Measurements from ENCODE around the gene DEPDC5. TPM values are rescaled to one million over a fixed set of nuclear protein-coding genes. Genes with fewer than 3 reads are reported as not detected.

DEPDC5 gene
- total RNA-seq, 1 experiment from 2014 or later = 39.3 TPM

GRCh38 chr22:31818481-31819392, 64.9 kb downstream of the DEPDC5 start:
- Histone ChIP-seq H3K27ac (ENCODE audit: low read depth, low read length, poor library complexity, severe bottlenecking) (no peak overlapping the region), H3K27me3 (replicated peaks; ENCODE audit: insufficient read depth, low read depth, low read length, poor library complexity) (no peaks in the 10 kb centered on the region), H3K9me3 (ENCODE audit: low read depth, low read length, poor library complexity, severe bottlenecking) (no peaks in the 10 kb centered on the region), H3K4me3 (ENCODE audit: low read depth, low read length, poor library complexity, severe bottlenecking) (no peak overlapping the region), H3K36me3 (ENCODE audit: insufficient read depth, low read length, poor library complexity, severe bottlenecking) (peaks cover 45% of the 10 kb centered on the region), H3K4me1 (ENCODE audit: insufficient read depth, low read length, poor library complexity, severe bottlenecking) (no peaks in the 10 kb centered on the region)
- CTCF ChIA-PET = no interaction called here
- POLR2A ChIA-PET (ENCODE audit: low non-redundant PET) = no interaction called here
- intact Hi-C loops (cut with micrococcal nuclease; ENCODE audit: unreplicated experiment) = no loop called here
- no peak for TF ChIP-seq EZH2 (IDR thresholded peaks at IDR 0.05; ENCODE audit: borderline replicate concordance, low read depth, low read length, poor library complexity, severe bottlenecking)
- TF ChIP-seq CTCF (conservative IDR thresholded peaks at IDR 0.05; ENCODE audit: low read depth, low read length) = no peak
- no TSS peak for BruUV-seq (replicated peaks)
- DNase-seq (ENCODE audit: low spot score) = no peak

DNA sequence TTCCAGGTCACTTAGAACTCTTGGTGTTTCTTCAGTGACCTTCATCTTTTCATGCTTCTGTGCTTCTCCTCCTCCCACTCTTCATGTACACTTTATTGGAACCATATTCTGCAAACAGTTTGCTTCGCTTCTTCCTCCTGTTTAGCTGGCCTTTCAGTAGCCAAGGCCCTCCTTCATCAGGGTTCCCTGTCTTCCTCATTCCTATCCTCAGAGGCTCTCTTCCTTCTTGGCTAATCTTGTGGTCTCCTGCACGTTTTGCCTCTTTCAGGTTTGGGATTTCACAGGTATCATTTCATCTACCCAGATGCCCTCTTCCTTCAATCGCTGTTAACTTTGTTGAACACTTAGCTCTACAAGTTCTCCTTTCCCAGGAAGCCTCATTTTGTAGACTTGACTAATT, 66.8 kb downstream of the DEPDC5 start:
- Histone ChIP-seq H3K4me1 (ENCODE audit: insufficient read depth, low read length, poor library complexity, severe bottlenecking) (no peaks in the 10 kb centered on the region), H3K27me3 (replicated peaks; ENCODE audit: insufficient read depth, low read depth, low read length, poor library complexity) (no peaks in the 10 kb centered on the region), H3K9me3 (ENCODE audit: low read depth, low read length, poor library complexity, severe bottlenecking) (no peaks in the 10 kb centered on the region), H3K27ac (ENCODE audit: low read depth, low read length, poor library complexity, severe bottlenecking) (no peak overlapping the region), H3K36me3 (ENCODE audit: insufficient read depth, low read length, poor library complexity, severe bottlenecking) (peaks cover 44% of the 10 kb centered on the region), H3K4me3 (ENCODE audit: low read depth, low read length, poor library complexity, severe bottlenecking) (no peak overlapping the region)
- no TSS peak for BruUV-seq (replicated peaks)
- TF ChIP-seq CTCF (conservative IDR thresholded peaks at IDR 0.05; ENCODE audit: low read depth, low read length) (no peak), EZH2 (IDR thresholded peaks at IDR 0.05; ENCODE audit: borderline replicate concordance, low read depth, low read length, poor library complexity, severe bottlenecking) (no peak)
- ChIA-PET POLR2A (ENCODE audit: low non-redundant PET) (no interaction called here), CTCF (no interaction called here)
- intact Hi-C loops (cut with micrococcal nuclease; ENCODE audit: unreplicated experiment) = no loop called here
- no peak for DNase-seq (ENCODE audit: low spot score)

DNA sequence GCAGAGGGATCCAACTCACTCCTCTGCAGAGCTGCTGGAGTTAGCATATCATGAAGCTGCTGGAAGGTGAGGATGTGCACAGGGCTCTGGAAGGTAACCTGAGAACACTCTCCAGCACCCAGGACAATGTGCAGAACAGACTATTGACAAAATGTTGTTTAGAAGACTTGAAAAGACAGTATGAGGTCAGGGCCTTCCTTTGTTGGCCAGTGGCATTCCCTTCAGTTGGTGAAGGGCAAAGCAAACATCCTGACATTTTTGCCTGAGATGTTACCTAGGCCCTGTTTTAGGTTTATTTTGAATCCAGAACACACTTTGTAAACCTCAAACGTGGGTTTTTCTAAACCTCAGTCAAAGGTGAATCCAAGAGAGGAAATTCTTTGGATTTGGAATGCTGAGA, 67.8 kb downstream of the DEPDC5 start:
- Histone ChIP-seq H3K27me3 (replicated peaks; ENCODE audit: insufficient read depth, low read depth, low read length, poor library complexity) (no peaks in the 10 kb centered on the region), H3K27ac (ENCODE audit: low read depth, low read length, poor library complexity, severe bottlenecking) (no peak overlapping the region), H3K9me3 (ENCODE audit: low read depth, low read length, poor library complexity, severe bottlenecking) (no peaks in the 10 kb centered on the region), H3K4me1 (ENCODE audit: insufficient read depth, low read length, poor library complexity, severe bottlenecking) (no peaks in the 10 kb centered on the region), H3K4me3 (ENCODE audit: low read depth, low read length, poor library complexity, severe bottlenecking) (no peak overlapping the region), H3K36me3 (ENCODE audit: insufficient read depth, low read length, poor library complexity, severe bottlenecking) (peaks cover 41% of the 10 kb centered on the region)
- CTCF ChIA-PET = no interaction called here
- POLR2A ChIA-PET (ENCODE audit: low non-redundant PET) = no interaction called here
- BruUV-seq (replicated peaks) = no TSS peak
- no peak for TF ChIP-seq CTCF (conservative IDR thresholded peaks at IDR 0.05; ENCODE audit: low read depth, low read length)
- no peak for TF ChIP-seq EZH2 (IDR thresholded peaks at IDR 0.05; ENCODE audit: borderline replicate concordance, low read depth, low read length, poor library complexity, severe bottlenecking)
- intact Hi-C loops (cut with micrococcal nuclease; ENCODE audit: unreplicated experiment) = no loop called here
- no peak for DNase-seq (ENCODE audit: low spot score)

All from A673 (cell line).